Smooth muscle cell (in vitro differentiated cells): ENCODE data around the gene ELOVL2. TPM values are rescaled to one million over a fixed set of nuclear protein-coding genes. Genes with fewer than 3 reads are reported as not detected.

Experiments
- DNase-seq: peaks from one replicate; lab custom pipeline; 2025; ENCODE audit not compliant: unreplicated experiment; lab: John Stamatoyannopoulos, UW
- H2AFZ ChIP-seq: fragments of 200-600 bp; sonication (generic); 2 replicates; pipeline ENCODE4 v1.6.0; 2016; ENCODE audit warnings: antibody characterized with exemption, low read depth, mild to moderate bottlenecking
- H3F3A ChIP-seq: fragments of 200-600 bp; sonication (generic); 2 replicates; pipeline ENCODE4 v1.6.0; 2017; ENCODE audit warnings: antibody characterized with exemption, low read depth
- H3K27ac ChIP-seq: fragments of 200-600 bp; sonication (generic); 2 replicates; pipeline ENCODE4 v1.5.1; 2016; ENCODE audit warnings: low read depth, mild to moderate bottlenecking
- H3K27me3 ChIP-seq: fragments of 200-600 bp; sonication (generic); 2 replicates; pipeline ENCODE4 v1.6.1; 2016; ENCODE audit warnings: low read depth, mild to moderate bottlenecking
- H3K36me3 ChIP-seq: fragments of 200-600 bp; sonication (generic); 2 replicates; pipeline ENCODE4 v1.5.1; 2016; ENCODE audit warnings: low read depth
- H3K4me1 ChIP-seq: fragments of 200-600 bp; sonication (generic); 2 replicates; pipeline ENCODE4 v1.5.1; 2016; ENCODE audit warnings: low read depth
- H3K4me2 ChIP-seq: fragments of 200-600 bp; sonication (generic); 2 replicates; pipeline ENCODE4 v1.6.0; 2016; ENCODE audit warnings: mild to moderate bottlenecking
- H3K4me3 ChIP-seq: fragments of 200-600 bp; sonication (generic); 2 replicates; pipeline ENCODE4 v1.5.1; 2016; ENCODE audit warnings: mild to moderate bottlenecking
- H3K79me2 ChIP-seq: fragments of 200-600 bp; sonication (generic); 2 replicates; pipeline ENCODE4 v1.6.0; 2016; ENCODE audit warnings: low read depth, mild to moderate bottlenecking
- H3K9ac ChIP-seq: fragments of 200-600 bp; sonication (generic); 2 replicates; pipeline ENCODE4 v1.6.0; 2016; ENCODE audit warnings: low read depth
- H3K9me3 ChIP-seq: fragments of 200-600 bp; sonication (generic); replicated peaks from 2 replicates; pipeline ENCODE4 v1.5.1; 2016; ENCODE audit warnings: low read depth
- H4K20me1 ChIP-seq: fragments of 200-600 bp; sonication (generic); 2 replicates; pipeline ENCODE4 v1.6.0; 2016; ENCODE audit warnings: low read depth
- CTCF ChIP-seq: fragments of 200-600 bp; sonication (generic); IDR thresholded peaks from 2 replicates; pipeline ENCODE4 v1.5.1; 2017; ENCODE audit warnings: borderline replicate concordance, mild to moderate bottlenecking, antibody characterized with exemption; ENCODE audit not compliant: insufficient read depth, poor library complexity, severe bottlenecking
- WGBS: methylation state at CpG from one replicate; pipeline ENCODE4 v1.1.7; 2016; ENCODE audit warnings: low lambda C conversion rate; 5-methylcytosine and 5-hydroxymethylcytosine counted together
- polyA plus RNA-seq: library from polyadenylated mRNA; unstranded; fragments of >200 nt; fragmentation: Nextera tagmentation; extraction: Ambion mirVana; gene quantifications from 2 replicates; pipeline ENCODE4 v1.2.1, GENCODE V29; 2016
- total RNA-seq: library from RNA; depleted of rRNA; stranded (reverse); fragments of >200 nt; gene quantifications from 2 replicates; pipeline ENCODE4 v1.2.3, GENCODE V29; 2014

Gene ELOVL2
- total and polyA plus RNA-seq, 2 experiments from 2014 or later: 15.9 to 28.9 TPM

GRCh38 chr6:11058406-11058805 lies 14.3 kb upstream of the ELOVL2 start:
- 73% methylated on average over 5 of the region's 5 CpGs for WGBS
- no peak overlapping the region for H3K4me2 ChIP-seq
- H3K27me3 ChIP-seq: no peaks in the 10 kb centered on the region
- no peak overlapping the region for H3K27ac ChIP-seq
- H2AFZ ChIP-seq: no peak overlapping the region
- H3K9me3 ChIP-seq: no peaks in the 10 kb centered on the region
- H4K20me1 ChIP-seq: no peaks in the 10 kb centered on the region
- TF ChIP-seq CTCF: no peak
- H3K4me1 ChIP-seq: no peaks in the 10 kb centered on the region
- H3K36me3 ChIP-seq: no peaks in the 10 kb centered on the region
- no peaks in the 10 kb centered on the region for H3K79me2 ChIP-seq
- DNase-seq: no peak
- H3F3A ChIP-seq: no peaks in the 10 kb centered on the region
- no peak overlapping the region for H3K4me3 ChIP-seq
- H3K9ac ChIP-seq: no peak overlapping the region

- DNase-seq: no peak
- H3K36me3 ChIP-seq: no peaks in the 10 kb centered on the region
- H3F3A ChIP-seq: no peaks in the 10 kb centered on the region
- no peak for TF ChIP-seq CTCF
- no peaks in the 10 kb centered on the region for H3K27me3 ChIP-seq
- 72% methylated on average over 1 of the region's 1 CpG for WGBS
- no peak overlapping the region for H3K9ac ChIP-seq
- no peak overlapping the region for H3K4me2 ChIP-seq
- H3K4me3 ChIP-seq: no peak overlapping the region
- H3K4me1 ChIP-seq: no peaks in the 10 kb centered on the region
- H3K79me2 ChIP-seq: no peaks in the 10 kb centered on the region
- no peaks in the 10 kb centered on the region for H3K9me3 ChIP-seq
- H3K27ac ChIP-seq: no peak overlapping the region
- H4K20me1 ChIP-seq: no peaks in the 10 kb centered on the region
- no peak overlapping the region for H2AFZ ChIP-seq
Observed at GRCh38 chr6:11056871-11057270, 12.8 kb upstream of the ELOVL2 start.

- Histone ChIP-seq H3K27ac (no peak overlapping the region), H2AFZ (no peak overlapping the region), H3K9ac (no peak overlapping the region), H3K9me3 (no peaks in the 10 kb centered on the region), H4K20me1 (no peaks in the 10 kb centered on the region), H3K36me3 (no peaks in the 10 kb centered on the region), H3F3A (peaks cover 7% of the 10 kb centered on the region), H3K4me1 (peaks cover 3% of the 10 kb centered on the region), H3K27me3 (no peaks in the 10 kb centered on the region), H3K4me2 (peak overlapping the region; percentile 9), H3K4me3 (no peak overlapping the region), H3K79me2 (no peaks in the 10 kb centered on the region)
- TF ChIP-seq CTCF: no peak
- DNase-seq: no peak
- WGBS: 64% methylated on average over 4 of the region's 4 CpGs
Observed at GRCh38 chr6:11055127-11055627, 11.1 kb upstream of the ELOVL2 start.

GRCh38 chr6:11054722-11055121 lies 10.6 kb upstream of the ELOVL2 start:
- H3K4me2 ChIP-seq: peak overlapping the region; percentile 9
- no peak overlapping the region for H2AFZ ChIP-seq
- H4K20me1 ChIP-seq: no peaks in the 10 kb centered on the region
- no peaks in the 10 kb centered on the region for H3K79me2 ChIP-seq
- H3K27ac ChIP-seq: no peak overlapping the region
- no peak for TF ChIP-seq CTCF
- no peak for DNase-seq
- peaks cover 3% of the 10 kb centered on the region for H3K4me1 ChIP-seq
- H3K9ac ChIP-seq: no peak overlapping the region
- H3K36me3 ChIP-seq: no peaks in the 10 kb centered on the region
- H3K9me3 ChIP-seq: no peaks in the 10 kb centered on the region
- H3K4me3 ChIP-seq: no peak overlapping the region
- no peaks in the 10 kb centered on the region for H3K27me3 ChIP-seq
- H3F3A ChIP-seq: peaks cover 7% of the 10 kb centered on the region
- 94% methylated on average over 1 of the region's 1 CpG for WGBS
